ACC112 (cell line): ENCODE data around the gene FYN.

Source experiments
- H2AFZ ChIP-seq: fragments of 200-600 bp; sonication (generic); one replicate; pipeline ENCODE4 v1.6.0; 2017; ENCODE audit warnings: antibody characterized with exemption, low read length; ENCODE audit not compliant: unreplicated experiment
- H3K27ac ChIP-seq: fragments of 200-600 bp; sonication (generic); 2 replicates; pipeline ENCODE4 v1.5.1; 2014; ENCODE audit warnings: low read depth, mild to moderate bottlenecking, antibody characterized with exemption, low read length, moderate library complexity
- H3K27me3 ChIP-seq: fragments of 200-600 bp; sonication (generic); 2 replicates; pipeline ENCODE4 v1.6.1; 2014; ENCODE audit warnings: mild to moderate bottlenecking, antibody characterized with exemption, low read length, moderate library complexity, mixed read lengths; ENCODE audit not compliant: insufficient read depth
- H3K36me3 ChIP-seq: fragments of 200-600 bp; sonication (generic); 2 replicates; pipeline ENCODE4 v1.6.1; 2016; ENCODE audit warnings: mild to moderate bottlenecking, antibody characterized with exemption, low read length, moderate library complexity, mixed read lengths; ENCODE audit not compliant: insufficient read depth
- H3K4me1 ChIP-seq: fragments of 200-600 bp; sonication (generic); one replicate; pipeline ENCODE4 v1.6.1; 2016; ENCODE audit warnings: low read length, mixed read lengths; ENCODE audit not compliant: insufficient read depth, unreplicated experiment, control insufficient read depth
- H3K4me3 ChIP-seq: fragments of 200-600 bp; sonication (generic); 2 replicates; pipeline ENCODE4 v1.5.1; 2014; ENCODE audit warnings: mild to moderate bottlenecking, low read depth, low read length
- H3K79me2 ChIP-seq: fragments of 200-600 bp; sonication (generic); one replicate; pipeline ENCODE4 v1.6.0; 2016; ENCODE audit warnings: low read length; ENCODE audit not compliant: control insufficient read depth, unreplicated experiment, insufficient read depth

FYN gene

GRCh38 chr6:111668410-111668809 lies 204.8 kb downstream of the FYN start:
- H3K36me3 ChIP-seq: peaks cover 3% of the 10 kb centered on the region; the same call in 1 of the 2 replicates
- no peak overlapping the region for H3K4me3 ChIP-seq
- no peaks in the 10 kb centered on the region for H3K27me3 ChIP-seq

GRCh38 chr6:111667931-111668330 lies 205.3 kb downstream of the FYN start:
- no peaks in the 10 kb centered on the region for H3K79me2 ChIP-seq
- no peak overlapping the region for H3K4me3 ChIP-seq
- H3K27me3 ChIP-seq: no peaks in the 10 kb centered on the region
- H3K27ac ChIP-seq: no peak overlapping the region
- no peak overlapping the region for H2AFZ ChIP-seq
- peaks cover 19% of the 10 kb centered on the region for H3K4me1 ChIP-seq
- H3K36me3 ChIP-seq: peaks cover 3% of the 10 kb centered on the region; the same call in 1 of the 2 replicates

More at GRCh38 chr6:111668410-111668809, 204.8 kb downstream of the FYN start:
- Histone ChIP-seq H3K27ac (no peak overlapping the region), H3K79me2 (no peaks in the 10 kb centered on the region), H3K4me1 (peaks cover 15% of the 10 kb centered on the region), H2AFZ (no peak overlapping the region)

DNA sequence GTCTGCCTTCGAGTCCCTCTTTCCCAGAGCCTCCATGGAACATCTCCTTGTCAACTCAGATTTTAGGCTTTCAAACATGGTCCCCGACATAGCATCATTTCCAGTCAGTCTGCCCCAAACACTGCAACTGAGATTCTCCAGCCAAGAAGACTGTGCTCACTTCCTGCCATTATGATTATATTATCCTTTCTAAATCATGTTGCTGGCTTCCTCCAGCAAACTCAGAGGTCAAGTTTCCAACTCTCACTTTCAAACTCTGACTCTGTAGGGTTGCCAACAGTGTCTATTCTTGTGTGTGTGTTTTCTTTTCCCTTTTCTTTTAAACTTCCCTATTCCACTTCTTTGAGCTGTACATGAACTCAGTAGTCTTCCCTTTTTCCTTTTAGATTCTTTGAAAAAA lies 206.4 kb downstream of the FYN start:
- H3K79me2 ChIP-seq: no peaks in the 10 kb centered on the region
- H3K36me3 ChIP-seq: peaks cover 3% of the 10 kb centered on the region; the same call in 1 of the 2 replicates
- peaks cover 27% of the 10 kb centered on the region for H3K4me1 ChIP-seq
- H2AFZ ChIP-seq: no peak overlapping the region
- no peak overlapping the region for H3K27ac ChIP-seq
- no peaks in the 10 kb centered on the region for H3K27me3 ChIP-seq
- no peak overlapping the region for H3K4me3 ChIP-seq

GRCh38 chr6:111664565-111665030 lies 208.7 kb downstream of the FYN start:
- Histone ChIP-seq H3K36me3 (no peaks in the 10 kb centered on the region), H3K27me3 (no peaks in the 10 kb centered on the region), H2AFZ (no peak overlapping the region), H3K4me3 (no peak overlapping the region), H3K4me1 (peaks cover 27% of the 10 kb centered on the region), H3K79me2 (no peaks in the 10 kb centered on the region), H3K27ac (no peak overlapping the region)

DNA sequence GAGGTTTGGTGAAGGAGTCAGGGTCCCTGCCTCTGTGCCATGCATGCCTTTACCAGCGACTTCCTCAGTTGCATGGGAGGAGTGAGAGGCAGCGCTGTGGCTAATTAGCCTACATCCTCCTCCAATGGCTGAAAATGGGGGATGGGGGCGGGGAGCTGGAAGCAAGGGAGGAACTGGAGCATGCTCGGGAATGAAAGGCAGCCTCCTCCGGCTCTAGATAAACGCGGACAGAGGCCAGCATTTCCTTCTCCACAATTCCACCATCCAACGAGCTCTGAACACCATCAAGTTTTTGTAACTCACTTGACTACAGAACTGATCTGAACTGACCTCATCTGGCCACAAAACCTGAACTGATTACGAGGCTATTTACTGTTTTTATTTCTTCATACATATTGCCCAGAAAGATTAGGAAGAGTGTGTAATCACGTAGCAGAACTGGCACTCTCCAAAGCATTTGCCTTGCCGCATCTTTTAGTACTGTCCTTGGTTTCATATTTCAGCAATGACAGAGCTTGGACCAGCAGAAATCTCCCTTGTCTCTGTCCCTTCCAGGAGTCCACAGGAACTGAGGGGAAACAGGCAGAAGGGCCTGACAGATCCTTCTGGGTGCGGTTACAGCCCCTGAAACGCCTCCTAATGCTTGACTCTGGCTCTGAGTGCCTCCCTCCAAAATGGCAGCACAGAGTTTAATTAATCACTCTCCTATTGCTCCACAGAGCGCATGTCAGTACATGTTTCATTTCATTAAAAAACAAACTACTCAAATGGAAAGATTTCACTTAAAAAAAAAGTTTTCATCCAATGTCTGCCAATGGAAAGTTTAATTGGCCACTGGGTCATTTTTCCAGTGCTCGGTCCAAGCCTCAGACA lies 209.3 kb downstream of the FYN start:
- Histone ChIP-seq H3K4me3 (no peak overlapping the region), H3K4me1 (peaks cover 27% of the 10 kb centered on the region), H3K27ac (peak overlapping the region; percentile 36), H3K36me3 (no peaks in the 10 kb centered on the region), H3K27me3 (no peaks in the 10 kb centered on the region), H2AFZ (no peak overlapping the region), H3K79me2 (no peaks in the 10 kb centered on the region)

DNA sequence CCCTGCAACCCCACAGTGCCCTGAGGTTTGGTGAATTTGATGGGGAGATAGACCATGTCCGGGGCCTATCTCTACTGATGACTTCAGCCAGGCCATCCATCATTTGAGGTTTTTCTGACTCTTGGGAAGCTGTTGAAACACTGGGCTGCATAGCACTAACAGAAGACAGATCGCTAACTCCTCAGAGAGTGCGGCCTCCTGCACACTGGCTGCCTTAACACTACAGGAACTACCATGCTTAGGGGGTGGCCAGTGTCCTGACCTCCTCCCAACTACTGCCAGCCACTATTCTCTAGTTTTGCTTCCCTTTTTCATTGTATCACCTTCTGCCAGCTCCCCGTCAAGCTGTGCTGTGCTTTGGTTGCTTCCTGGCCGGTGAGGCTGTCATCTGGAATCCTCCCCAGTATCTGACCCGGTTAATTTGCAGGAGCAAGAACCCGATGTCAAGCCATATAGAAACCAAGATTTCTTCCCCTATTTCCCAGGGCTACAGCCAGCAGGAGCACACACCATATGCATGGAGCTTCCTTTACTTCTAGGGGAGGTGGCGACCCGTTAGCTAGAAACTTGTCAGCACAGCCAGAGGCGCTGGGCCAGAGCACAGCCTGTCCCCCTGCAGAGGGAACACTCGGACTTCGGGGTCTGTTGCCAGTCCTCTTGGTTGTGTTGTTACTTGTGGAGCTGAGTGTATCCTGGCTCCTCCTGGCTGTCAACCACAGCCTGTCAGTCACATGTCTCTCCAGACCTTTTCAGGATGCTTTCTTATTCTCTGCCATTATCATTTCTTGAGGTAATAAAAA lies 210.3 kb downstream of the FYN start:
- Histone ChIP-seq H3K36me3 (no peaks in the 10 kb centered on the region), H3K4me1 (peaks cover 35% of the 10 kb centered on the region), H3K79me2 (no peaks in the 10 kb centered on the region), H3K27me3 (no peaks in the 10 kb centered on the region), H3K27ac (no peak overlapping the region), H2AFZ (no peak overlapping the region), H3K4me3 (no peak overlapping the region)

- no peak overlapping the region for H2AFZ ChIP-seq
- no peak overlapping the region for H3K27ac ChIP-seq
- no peak overlapping the region for H3K4me3 ChIP-seq
- H3K4me1 ChIP-seq: peaks cover 40% of the 10 kb centered on the region
- no peaks in the 10 kb centered on the region for H3K27me3 ChIP-seq
- no peaks in the 10 kb centered on the region for H3K79me2 ChIP-seq
- no peaks in the 10 kb centered on the region for H3K36me3 ChIP-seq
Observed at GRCh38 chr6:111662072-111662793, 211.0 kb downstream of the FYN start.

DNA sequence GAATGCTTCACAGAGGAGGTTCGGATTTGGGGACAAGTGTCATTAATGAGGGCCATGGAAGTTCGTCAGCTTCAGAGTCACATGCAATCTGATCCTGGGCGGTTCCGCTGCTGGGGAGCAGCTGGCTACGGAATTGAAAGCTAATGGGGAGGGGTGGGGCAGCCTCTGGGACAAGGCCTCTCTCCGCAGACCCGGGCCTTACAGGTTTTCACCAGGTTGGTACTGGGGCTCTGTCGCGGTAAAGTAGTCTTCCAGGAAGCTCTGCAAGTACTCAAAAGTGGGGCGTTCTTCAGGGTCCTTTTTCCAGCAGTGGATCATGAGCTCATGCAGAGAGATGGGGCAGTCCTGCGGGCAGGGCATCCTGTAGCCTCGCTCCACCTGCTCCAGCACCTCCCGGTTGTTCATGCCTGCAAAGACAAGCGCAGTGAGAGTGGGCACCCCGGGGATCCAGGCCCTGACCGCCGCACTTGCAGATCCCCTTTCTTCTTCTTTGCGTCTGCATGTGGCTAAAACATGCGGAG lies 211.7 kb downstream of the FYN start:
- Histone ChIP-seq H3K27ac (no peak overlapping the region), H2AFZ (no peak overlapping the region), H3K4me3 (no peak overlapping the region), H3K36me3 (no peaks in the 10 kb centered on the region), H3K79me2 (no peaks in the 10 kb centered on the region), H3K4me1 (peaks cover 40% of the 10 kb centered on the region), H3K27me3 (no peaks in the 10 kb centered on the region)

GRCh38 chr6:111660531-111660930 lies 212.7 kb downstream of the FYN start:
- peaks cover 46% of the 10 kb centered on the region for H3K4me1 ChIP-seq
- H2AFZ ChIP-seq: no peak overlapping the region
- no peaks in the 10 kb centered on the region for H3K27me3 ChIP-seq
- H3K36me3 ChIP-seq: no peaks in the 10 kb centered on the region
- no peaks in the 10 kb centered on the region for H3K79me2 ChIP-seq
- H3K4me3 ChIP-seq: no peak overlapping the region
- H3K27ac ChIP-seq: no peak overlapping the region
